ENCODE measurements around the gene SLC27A2.

SLC27A2 gene

DNA sequence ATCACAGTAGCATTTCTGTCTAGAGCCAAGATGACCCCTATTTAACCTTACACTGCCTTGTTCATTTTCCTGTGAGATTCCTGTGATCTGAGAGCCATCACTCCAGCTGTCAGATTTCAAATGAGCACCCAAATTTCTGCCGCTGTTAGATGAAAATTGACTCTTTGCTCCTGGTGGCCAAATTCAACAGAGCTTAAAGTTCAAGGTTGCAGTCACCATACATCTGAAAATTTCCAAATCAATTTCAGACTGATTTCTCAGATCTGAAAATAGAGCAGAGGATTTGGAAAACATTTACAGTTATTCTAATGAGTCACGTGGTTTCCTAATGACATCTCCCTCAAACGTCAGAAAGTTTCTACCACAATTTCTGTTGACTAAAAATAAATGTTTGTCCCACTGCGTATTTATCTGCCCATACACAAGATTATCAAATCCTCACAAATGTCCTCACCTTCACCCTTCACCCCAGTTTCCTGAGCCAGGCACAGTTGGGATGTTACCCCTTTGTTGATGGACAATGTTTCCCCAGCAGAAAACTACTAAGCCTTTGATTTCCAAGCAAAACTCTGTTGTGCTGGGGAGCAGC lies 67.1 kb downstream of the SLC27A2 start:
- Mint-ChIP-seq H3K4me1 (peaks cover 33% of the 10 kb centered on the region), H3K9me3 (peaks cover 4% of the 10 kb centered on the region), H3K27me3 (peaks cover 4% of the 10 kb centered on the region), H3K4me3 (peak overlapping the region; percentile 71), H3K27ac (peak overlapping the region; percentile 94), H3K36me3 (ENCODE audit: low read depth) (no peaks in the 10 kb centered on the region)
- no peak for DNase-seq
- peak; percentile 18 for ATAC-seq

DNA sequence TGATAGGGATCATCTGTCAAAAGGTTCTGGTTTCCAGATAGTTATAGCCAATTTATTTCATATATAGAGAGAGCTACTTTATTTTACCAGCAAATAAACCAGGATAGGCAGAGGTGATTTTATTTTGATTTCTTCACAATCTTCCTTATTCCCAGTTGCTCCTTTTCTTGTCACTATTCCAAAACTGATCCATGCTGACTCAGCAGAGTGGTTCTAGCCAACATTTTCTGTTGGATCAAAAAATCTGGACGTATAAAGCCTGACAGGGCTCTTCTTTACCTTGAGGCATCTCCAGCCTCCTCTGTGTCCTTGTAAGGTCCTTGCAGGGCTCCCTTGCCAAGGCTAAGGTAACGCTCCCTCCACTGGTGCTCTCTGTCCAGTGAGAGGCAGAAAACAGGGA lies 67.7 kb downstream of the SLC27A2 start:
- Mint-ChIP-seq H3K27me3 (peaks cover 4% of the 10 kb centered on the region), H3K27ac (peak overlapping the region; percentile 94), H3K36me3 (ENCODE audit: low read depth) (no peaks in the 10 kb centered on the region), H3K4me3 (no peak overlapping the region), H3K9me3 (peaks cover 4% of the 10 kb centered on the region), H3K4me1 (peaks cover 33% of the 10 kb centered on the region)
- ATAC-seq (no peak), DNase-seq (no peak)

DNA sequence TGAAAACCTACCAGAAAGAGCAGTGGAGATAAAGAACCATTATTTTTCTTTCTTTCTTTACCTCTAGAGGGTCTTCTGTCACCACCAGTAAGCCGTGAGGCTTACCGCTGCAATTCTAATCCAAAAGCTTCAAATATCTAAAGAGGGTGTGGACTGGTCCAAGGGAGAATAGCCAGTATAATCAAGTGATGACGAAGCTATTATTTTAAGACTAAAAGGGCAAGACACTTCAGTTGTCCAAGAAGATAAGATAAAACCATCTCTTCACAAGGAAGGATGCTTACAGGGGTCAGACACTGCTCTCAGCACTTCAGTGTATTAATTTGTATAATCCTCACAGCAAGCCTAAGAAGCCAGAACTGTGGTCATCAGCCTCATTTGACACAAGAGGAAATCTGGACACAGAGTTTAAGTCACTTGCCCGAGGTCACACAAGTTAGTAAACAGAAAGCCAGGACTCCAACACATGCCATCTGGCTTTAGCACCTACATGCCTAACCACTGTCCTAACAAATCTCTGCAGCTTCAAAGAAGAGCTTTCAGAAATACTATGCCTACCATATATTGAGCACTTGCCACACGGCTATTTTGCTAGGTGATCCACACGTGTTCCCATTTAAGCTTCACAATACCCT lies 68.9 kb downstream of the SLC27A2 start:
- H3K27me3 Mint-ChIP-seq, result peaks cover 4% of the 10 kb centered on the region
- no peaks in the 10 kb centered on the region for H3K36me3 Mint-ChIP-seq (ENCODE audit: low read depth)
- H3K27ac Mint-ChIP-seq, result no peak overlapping the region
- H3K4me1 Mint-ChIP-seq, result peaks cover 33% of the 10 kb centered on the region
- H3K9me3 Mint-ChIP-seq, result peaks cover 4% of the 10 kb centered on the region
- no peak overlapping the region for H3K4me3 Mint-ChIP-seq
- ATAC-seq, result no peak
- DNase-seq, result no peak

DNA sequence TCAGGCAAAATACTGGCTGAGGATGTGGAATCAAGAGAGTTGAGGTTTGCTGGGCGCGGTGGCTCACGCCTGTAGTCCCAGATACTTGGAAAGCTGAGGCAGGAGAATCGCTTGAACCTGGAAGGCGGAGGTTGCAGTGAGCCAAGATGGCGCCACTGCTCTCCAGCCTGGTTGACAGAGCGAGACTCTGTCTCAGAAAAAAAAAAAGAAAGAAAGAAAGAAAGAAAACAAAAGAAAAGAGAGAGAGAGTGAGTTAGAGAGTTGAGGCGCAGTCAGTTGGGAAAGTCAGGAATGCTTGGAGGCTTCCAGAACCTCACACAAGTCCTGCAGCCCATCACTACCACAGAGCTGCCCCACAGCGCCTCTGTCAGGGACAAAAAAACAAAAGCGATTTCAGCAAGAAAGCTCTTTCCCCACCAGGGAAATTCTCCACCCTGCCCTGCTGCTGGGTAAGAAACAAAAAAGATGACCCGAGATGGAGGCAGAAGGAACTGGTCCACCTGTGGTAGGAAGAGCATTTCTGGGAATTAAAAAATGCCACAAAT lies 69.7 kb downstream of the SLC27A2 start:
- peaks cover 4% of the 10 kb centered on the region for H3K9me3 Mint-ChIP-seq
- peaks cover 4% of the 10 kb centered on the region for H3K27me3 Mint-ChIP-seq
- ATAC-seq (no peak), DNase-seq (no peak)
- H3K4me3 Mint-ChIP-seq, result no peak overlapping the region
- H3K36me3 Mint-ChIP-seq (ENCODE audit: low read depth), result no peaks in the 10 kb centered on the region
- peaks cover 31% of the 10 kb centered on the region for H3K4me1 Mint-ChIP-seq
- no peak overlapping the region for H3K27ac Mint-ChIP-seq

DNA sequence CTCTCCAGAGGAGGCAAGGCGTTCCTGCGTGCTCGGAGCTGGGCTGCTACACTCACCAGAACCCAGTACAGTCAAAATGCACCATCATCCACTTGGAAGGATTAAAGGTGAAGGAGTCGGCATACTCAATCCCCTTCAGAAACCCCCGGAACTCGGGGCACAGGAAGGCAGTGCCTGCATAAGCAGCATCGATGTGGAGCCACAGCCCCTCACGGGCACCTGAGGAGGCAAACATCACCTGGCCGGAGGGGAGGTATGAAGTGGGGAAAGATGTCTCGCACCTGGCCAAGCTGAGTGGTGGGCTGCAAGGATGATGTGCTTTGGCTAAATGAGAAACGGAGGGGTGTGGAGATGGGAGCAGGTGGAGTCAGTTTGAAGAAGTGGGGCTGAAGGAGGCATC lies 70.6 kb downstream of the SLC27A2 start:
- H3K27me3 Mint-ChIP-seq, result peaks cover 4% of the 10 kb centered on the region
- H3K27ac Mint-ChIP-seq, result no peak overlapping the region
- H3K4me1 Mint-ChIP-seq, result peaks cover 31% of the 10 kb centered on the region
- H3K9me3 Mint-ChIP-seq, result peaks cover 4% of the 10 kb centered on the region
- DNase-seq (no peak), ATAC-seq (no peak)
- no peak overlapping the region for H3K4me3 Mint-ChIP-seq
- H3K36me3 Mint-ChIP-seq (ENCODE audit: low read depth), result no peaks in the 10 kb centered on the region

DNA sequence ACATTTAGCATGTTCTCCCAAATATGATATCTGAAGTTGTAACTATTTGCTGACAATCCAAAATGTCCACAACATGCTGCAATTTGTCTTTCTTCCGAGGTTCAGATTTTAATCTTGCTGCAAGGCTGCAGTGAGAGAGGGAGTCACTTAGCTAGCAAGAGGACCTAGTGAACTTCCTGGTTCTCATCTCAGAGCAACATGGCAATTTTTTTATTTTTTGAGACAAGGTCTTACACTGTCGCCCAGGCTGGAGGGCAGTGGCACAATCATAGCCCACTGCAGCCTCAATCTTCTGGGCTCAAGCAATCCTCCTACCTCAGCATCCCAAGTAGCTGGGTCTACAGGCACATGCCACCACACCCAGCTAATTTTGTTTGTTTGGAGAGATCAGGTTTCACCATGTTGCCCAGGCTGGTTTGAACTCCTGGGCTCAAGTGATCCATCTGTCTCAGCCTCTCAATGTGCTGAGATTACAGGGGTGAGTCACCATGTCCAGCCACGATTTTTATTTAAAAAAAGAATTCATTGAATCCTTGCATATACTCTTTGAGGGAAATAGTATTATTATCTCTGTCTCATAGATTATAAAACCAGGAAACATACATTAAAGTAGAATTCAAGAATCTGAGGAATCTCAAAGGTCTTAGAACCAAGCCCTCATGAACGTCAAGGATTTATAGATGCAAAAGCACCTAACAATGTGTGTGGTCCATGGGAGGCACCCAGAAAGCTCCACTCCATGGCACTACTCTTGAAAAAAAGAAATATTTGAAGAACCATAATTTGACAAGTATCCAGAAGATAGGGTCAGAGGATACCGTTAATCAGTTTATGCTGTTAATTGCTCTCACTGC lies 74.4 kb downstream of the SLC27A2 start:
- Mint-ChIP-seq H3K36me3 (ENCODE audit: low read depth) (no peaks in the 10 kb centered on the region), H3K27me3 (peaks cover 1% of the 10 kb centered on the region), H3K27ac (no peak overlapping the region), H3K4me3 (no peak overlapping the region), H3K4me1 (peaks cover 43% of the 10 kb centered on the region), H3K9me3 (peaks cover 2% of the 10 kb centered on the region)
- no peak for DNase-seq
- ATAC-seq, result no peak

DNA sequence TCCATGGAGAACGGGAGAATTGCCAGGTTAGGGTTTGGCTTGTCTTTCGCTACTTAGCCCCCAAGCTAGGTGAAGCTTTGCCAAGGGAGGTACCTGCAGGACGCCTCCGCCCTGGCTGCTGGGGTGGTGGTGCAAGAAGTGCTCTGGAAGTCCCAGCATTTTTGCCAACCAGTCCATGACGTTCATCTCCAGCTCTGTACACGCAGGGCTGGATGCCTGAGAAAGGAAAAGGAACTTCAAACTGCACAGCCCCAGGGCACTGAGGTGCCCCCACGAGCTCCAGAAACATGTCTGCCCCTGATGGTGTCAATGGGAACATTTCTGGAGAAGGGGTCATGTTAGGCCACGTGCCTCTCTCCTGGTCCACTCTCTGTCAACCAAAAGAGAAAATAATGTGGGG lies 75.3 kb downstream of the SLC27A2 start:
- H3K36me3 Mint-ChIP-seq (ENCODE audit: low read depth), result no peaks in the 10 kb centered on the region
- no peaks in the 10 kb centered on the region for H3K9me3 Mint-ChIP-seq
- no peak overlapping the region for H3K27ac Mint-ChIP-seq
- ATAC-seq (no peak), DNase-seq (no peak)
- no peak overlapping the region for H3K4me3 Mint-ChIP-seq
- peaks cover 1% of the 10 kb centered on the region for H3K27me3 Mint-ChIP-seq
- peaks cover 52% of the 10 kb centered on the region for H3K4me1 Mint-ChIP-seq

DNA sequence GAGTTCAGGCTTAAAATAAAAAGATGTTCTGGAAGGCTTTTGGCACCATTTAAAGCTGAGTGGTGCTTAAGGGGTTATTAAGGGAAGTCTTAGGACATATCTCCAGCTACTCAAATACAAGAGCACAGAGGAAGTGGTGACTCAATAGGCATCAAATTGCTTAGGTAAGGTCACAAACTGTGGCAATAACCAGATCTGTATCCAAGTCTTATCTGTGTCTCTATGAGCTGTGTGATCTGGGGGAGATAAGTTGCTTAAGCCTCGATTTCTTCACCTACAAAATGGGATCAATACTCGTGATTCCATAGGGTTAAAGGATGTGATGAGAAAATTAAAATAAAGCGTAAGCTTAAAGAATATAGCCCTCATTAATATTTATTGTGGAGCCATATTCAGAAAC lies 75.9 kb downstream of the SLC27A2 start:
- Mint-ChIP-seq H3K9me3 (no peaks in the 10 kb centered on the region), H3K27ac (no peak overlapping the region), H3K36me3 (ENCODE audit: low read depth) (no peaks in the 10 kb centered on the region), H3K4me1 (peaks cover 58% of the 10 kb centered on the region), H3K27me3 (no peaks in the 10 kb centered on the region), H3K4me3 (no peak overlapping the region)
- ATAC-seq (peak; percentile 13), DNase-seq (no peak)

DNA sequence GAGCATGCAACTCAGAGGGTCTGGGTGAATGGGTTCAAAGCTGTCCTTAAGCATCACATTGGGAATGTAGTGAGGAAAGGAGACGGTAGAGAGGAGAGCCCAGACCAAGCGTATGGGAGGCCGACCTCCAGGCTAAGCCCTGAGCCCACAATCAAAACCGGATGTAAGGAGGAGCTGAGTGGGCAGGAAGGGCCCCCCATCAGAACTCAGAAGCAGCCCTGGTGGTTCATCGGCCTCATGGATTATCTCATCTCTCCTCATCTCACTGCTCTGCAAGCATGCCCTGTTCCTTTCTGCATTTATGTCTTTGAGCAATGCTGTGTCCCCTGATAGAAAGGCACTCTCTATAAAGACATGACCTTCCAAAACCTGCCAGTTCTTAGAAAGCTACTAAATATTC lies 77.3 kb downstream of the SLC27A2 start:
- no peaks in the 10 kb centered on the region for H3K27me3 Mint-ChIP-seq
- peak overlapping the region; percentile 18 for H3K4me3 Mint-ChIP-seq
- H3K4me1 Mint-ChIP-seq, result peaks cover 72% of the 10 kb centered on the region
- H3K9me3 Mint-ChIP-seq, result no peaks in the 10 kb centered on the region
- H3K27ac Mint-ChIP-seq, result peak overlapping the region; percentile 65
- DNase-seq (peak; percentile 14), ATAC-seq (no peak)
- peaks cover 1% of the 10 kb centered on the region for H3K36me3 Mint-ChIP-seq (ENCODE audit: low read depth)

DNA sequence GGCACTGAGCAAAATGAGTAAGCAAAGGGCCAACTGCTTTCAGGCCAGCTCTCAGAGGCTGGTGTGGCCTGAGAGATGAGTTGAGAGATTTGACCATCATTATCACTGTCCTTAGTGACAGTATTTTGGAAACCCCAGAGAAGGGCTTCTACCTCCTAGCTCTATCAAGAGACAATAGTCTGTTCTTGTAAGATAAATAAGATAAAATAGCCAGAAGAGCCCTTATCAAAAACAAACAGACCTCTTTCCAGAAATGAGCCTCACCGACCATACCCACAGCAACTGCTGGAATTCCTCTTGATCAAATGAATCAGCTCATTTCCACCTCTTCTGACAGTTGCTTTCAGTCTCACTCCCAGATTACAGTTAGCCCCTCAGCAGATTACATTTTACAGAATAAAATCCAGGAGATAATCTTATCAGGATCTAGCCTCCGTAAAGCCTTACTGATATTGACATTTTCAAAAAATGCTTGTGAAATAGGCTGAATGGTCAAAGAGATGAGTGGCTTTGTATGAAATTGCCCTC lies 79.0 kb downstream of the SLC27A2 start:
- Mint-ChIP-seq H3K9me3 (no peaks in the 10 kb centered on the region), H3K27me3 (peaks cover 1% of the 10 kb centered on the region), H3K27ac (peak overlapping the region; percentile 96), H3K4me3 (peak overlapping the region; percentile 50), H3K4me1 (peaks cover 77% of the 10 kb centered on the region), H3K36me3 (ENCODE audit: low read depth) (peaks cover 1% of the 10 kb centered on the region)
- no peak for DNase-seq
- ATAC-seq, result no peak

DNA sequence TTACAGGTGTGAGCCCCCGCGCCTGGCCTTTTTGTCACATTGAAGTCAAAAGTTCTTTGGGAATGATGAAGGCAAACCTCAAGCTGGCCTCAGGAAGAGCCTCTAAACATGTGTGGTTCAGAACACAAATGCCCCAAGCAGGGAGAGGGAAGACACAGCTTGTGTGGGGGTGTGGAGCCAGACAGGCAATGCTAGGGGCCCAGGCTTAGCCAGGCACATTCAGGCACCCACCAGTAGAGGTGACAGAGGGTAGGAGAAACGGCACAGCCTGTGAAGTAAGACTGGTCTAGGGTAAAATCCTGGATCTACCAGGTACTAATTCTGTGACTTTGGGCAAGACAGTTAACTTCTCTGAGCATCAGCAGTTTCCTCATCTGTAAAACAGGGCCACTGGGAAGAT lies 80.0 kb downstream of the SLC27A2 start:
- peaks cover 1% of the 10 kb centered on the region for H3K36me3 Mint-ChIP-seq (ENCODE audit: low read depth)
- DNase-seq (peak; percentile 34), ATAC-seq (peak; percentile 34)
- H3K27ac Mint-ChIP-seq, result peak overlapping the region; percentile 96
- peaks cover 73% of the 10 kb centered on the region for H3K4me1 Mint-ChIP-seq
- H3K27me3 Mint-ChIP-seq, result peaks cover 3% of the 10 kb centered on the region
- H3K9me3 Mint-ChIP-seq, result no peaks in the 10 kb centered on the region
- H3K4me3 Mint-ChIP-seq, result peak overlapping the region; percentile 1

DNA sequence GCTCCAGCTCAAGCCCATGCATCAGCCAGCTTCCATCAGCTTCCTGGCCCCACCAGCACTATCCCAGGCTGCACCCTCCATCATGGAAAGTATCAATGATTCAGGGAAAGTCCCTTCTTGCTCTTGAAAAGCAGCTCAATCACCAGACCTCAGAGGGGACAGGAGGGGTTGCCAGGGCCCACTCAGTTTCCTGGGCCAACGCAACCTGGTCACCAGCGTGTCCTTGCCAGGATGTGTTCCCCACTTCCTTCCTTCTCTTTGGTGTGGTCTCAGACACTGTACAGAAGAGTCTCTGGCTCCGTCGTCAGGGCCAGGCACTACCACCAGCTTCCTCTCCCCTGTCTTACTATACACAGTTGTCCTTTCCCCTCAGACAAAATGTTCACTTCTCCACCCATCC lies 80.5 kb downstream of the SLC27A2 start:
- peak; percentile 67 for DNase-seq
- H3K27ac Mint-ChIP-seq, result peak overlapping the region; percentile 96
- H3K4me3 Mint-ChIP-seq, result peak overlapping the region; percentile 1
- no peaks in the 10 kb centered on the region for H3K9me3 Mint-ChIP-seq
- peak; percentile 78 for ATAC-seq
- H3K4me1 Mint-ChIP-seq, result peaks cover 71% of the 10 kb centered on the region
- H3K27me3 Mint-ChIP-seq, result peaks cover 4% of the 10 kb centered on the region
- H3K36me3 Mint-ChIP-seq (ENCODE audit: low read depth), result peaks cover 1% of the 10 kb centered on the region

DNA sequence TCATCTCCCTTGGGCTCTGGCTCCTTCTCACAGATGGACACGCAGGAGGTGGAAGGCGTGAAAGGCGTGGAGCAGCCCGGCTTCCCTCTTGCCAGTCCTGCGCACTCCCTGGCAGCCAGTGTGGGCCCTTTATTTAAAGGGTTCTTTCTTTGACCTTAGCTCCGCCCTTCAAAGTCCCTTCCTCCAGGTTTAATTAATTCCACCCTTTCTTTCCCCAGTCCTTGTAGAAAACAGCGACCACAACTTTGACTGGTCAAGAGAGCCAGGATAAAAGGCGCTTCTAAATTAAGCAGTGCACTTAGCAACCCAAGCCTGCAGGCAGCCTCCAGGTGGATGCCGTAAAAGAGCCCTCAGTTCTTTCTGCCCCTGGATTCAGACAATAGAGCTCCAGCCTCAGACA lies 83.6 kb downstream of the SLC27A2 start, which contains the start of gene HDC:
Gene HDC (minus strand): TSS at position 107 of the 400 bp plus-strand sequence. CDS start 103 bp downstream, at position 4.
- ATAC-seq, result no peak
- no peak for DNase-seq
- Mint-ChIP-seq H3K27ac (no peak within 1 kb of the TSS), H3K4me3 (no peak within 1 kb of the TSS), H3K36me3 (ENCODE audit: low read depth) (peaks cover 1% of the 10 kb centered on the region), H3K4me1 (peaks cover 42% of the 10 kb centered on the region), H3K27me3 (peaks cover 4% of the 10 kb centered on the region), H3K9me3 (no peaks in the 10 kb centered on the region)

DNA sequence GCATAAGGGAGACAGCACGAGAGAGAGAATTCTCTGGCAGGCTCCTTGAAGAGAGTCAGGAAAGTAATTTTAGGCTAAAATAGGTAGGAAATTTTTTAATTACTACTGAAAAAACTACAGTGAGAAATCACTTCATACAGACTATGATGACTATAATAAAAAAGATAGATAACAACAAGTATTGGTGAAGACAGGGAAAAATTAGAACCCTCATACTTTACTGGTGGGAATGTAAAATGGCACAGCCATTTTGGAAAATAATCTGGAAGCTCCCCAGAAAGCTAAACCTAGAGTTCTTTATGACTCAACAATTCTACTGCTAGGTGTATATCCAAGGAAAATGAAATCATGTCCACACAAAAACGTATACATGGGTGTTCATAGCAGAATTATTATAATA lies 85.6 kb downstream of the SLC27A2 start:
- no peak for ATAC-seq
- no peak overlapping the region for H3K27ac Mint-ChIP-seq
- H3K4me3 Mint-ChIP-seq, result no peak overlapping the region
- DNase-seq, result no peak
- peaks cover 4% of the 10 kb centered on the region for H3K27me3 Mint-ChIP-seq
- peaks cover 22% of the 10 kb centered on the region for H3K4me1 Mint-ChIP-seq
- H3K36me3 Mint-ChIP-seq (ENCODE audit: low read depth), result peaks cover 1% of the 10 kb centered on the region
- H3K9me3 Mint-ChIP-seq, result no peaks in the 10 kb centered on the region

Measured in activated naive CD8-positive, alpha-beta T cell treated with anti-CD3 and anti-CD28 coated beads, Interleukin-2, amount 50 U/mL, for 24 hours (primary cell).